Measurements from ENCODE around the gene CDKN2D. TPM values are rescaled to one million over a fixed set of nuclear protein-coding genes. Genes with fewer than 3 reads are reported as not detected.

Gene CDKN2D
- total RNA-seq, 1 experiment from 2014 or later = 3.3 TPM

DNA sequence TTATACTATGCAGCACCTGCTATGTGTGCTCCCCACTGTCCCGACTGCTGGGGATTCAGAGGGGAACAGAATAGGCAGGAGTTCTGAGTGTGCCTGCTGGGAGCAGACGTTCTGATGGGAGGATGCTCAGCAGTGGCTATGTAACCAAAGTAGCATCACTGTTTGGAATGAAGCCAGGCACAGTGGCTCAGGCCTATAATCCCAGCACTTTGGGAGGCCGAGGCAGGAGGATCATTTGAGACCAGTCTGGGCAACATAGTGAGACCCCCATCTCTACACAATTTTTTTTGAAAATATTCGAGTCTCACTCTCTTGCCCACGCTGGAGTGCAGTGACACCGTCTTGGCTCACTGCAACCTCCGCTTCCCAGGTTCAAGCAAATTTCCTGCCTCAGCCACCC lies 19.0 kb downstream of the CDKN2D start (continued):
- TF ChIP-seq ZNF281 (CRISPR knock-in tag; IDR thresholded peaks at IDR 0.05) (no peak), ARID4B (CRISPR knock-in tag; IDR thresholded peaks at IDR 0.05; ENCODE audit: borderline replicate concordance) (no peak), NFYB (CRISPR knock-in tag; conservative IDR thresholded peaks at IDR 0.05; ENCODE audit: low read depth) (no peak), USF1 (CRISPR knock-in tag; IDR thresholded peaks at IDR 0.05) (no peak), RORB (CRISPR knock-in tag; IDR thresholded peaks at IDR 0.05) (no peak), FOXK1 (CRISPR knock-in tag; IDR thresholded peaks at IDR 0.05) (no peak)
- TF ChIP-seq, protein P1, sequence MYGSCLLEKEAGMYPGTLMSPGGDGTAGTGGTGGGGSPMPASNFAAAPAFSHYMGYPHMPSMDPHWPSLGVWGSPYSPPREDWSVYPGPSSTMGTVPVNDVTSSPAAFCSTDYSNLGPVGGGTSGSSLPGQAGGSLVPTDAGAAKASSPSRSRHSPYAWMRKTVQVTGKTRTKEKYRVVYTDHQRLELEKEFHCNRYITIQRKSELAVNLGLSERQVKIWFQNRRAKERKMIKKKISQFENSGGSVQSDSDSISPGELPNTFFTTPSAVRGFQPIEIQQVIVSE (CRISPR knock-in tag; IDR thresholded peaks at IDR 0.05; ENCODE audit: borderline replicate concordance) = no peak
- TF ChIP-seq, protein P2, sequence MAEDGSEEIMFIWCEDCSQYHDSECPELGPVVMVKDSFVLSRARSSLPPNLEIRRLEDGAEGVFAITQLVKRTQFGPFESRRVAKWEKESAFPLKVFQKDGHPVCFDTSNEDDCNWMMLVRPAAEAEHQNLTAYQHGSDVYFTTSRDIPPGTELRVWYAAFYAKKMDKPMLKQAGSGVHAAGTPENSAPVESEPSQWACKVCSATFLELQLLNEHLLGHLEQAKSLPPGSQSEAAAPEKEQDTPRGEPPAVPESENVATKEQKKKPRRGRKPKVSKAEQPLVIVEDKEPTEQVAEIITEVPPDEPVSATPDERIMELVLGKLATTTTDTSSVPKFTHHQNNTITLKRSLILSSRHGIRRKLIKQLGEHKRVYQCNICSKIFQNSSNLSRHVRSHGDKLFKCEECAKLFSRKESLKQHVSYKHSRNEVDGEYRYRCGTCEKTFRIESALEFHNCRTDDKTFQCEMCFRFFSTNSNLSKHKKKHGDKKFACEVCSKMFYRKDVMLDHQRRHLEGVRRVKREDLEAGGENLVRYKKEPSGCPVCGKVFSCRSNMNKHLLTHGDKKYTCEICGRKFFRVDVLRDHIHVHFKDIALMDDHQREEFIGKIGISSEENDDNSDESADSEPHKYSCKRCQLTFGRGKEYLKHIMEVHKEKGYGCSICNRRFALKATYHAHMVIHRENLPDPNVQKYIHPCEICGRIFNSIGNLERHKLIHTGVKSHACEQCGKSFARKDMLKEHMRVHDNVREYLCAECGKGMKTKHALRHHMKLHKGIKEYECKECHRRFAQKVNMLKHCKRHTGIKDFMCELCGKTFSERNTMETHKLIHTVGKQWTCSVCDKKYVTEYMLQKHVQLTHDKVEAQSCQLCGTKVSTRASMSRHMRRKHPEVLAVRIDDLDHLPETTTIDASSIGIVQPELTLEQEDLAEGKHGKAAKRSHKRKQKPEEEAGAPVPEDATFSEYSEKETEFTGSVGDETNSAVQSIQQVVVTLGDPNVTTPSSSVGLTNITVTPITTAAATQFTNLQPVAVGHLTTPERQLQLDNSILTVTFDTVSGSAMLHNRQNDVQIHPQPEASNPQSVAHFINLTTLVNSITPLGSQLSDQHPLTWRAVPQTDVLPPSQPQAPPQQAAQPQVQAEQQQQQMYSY (CRISPR knock-in tag; IDR thresholded peaks at IDR 0.05) = no peak
- TF ChIP-seq, protein P3, sequence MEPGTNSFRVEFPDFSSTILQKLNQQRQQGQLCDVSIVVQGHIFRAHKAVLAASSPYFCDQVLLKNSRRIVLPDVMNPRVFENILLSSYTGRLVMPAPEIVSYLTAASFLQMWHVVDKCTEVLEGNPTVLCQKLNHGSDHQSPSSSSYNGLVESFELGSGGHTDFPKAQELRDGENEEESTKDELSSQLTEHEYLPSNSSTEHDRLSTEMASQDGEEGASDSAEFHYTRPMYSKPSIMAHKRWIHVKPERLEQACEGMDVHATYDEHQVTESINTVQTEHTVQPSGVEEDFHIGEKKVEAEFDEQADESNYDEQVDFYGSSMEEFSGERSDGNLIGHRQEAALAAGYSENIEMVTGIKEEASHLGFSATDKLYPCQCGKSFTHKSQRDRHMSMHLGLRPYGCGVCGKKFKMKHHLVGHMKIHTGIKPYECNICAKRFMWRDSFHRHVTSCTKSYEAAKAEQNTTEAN (CRISPR knock-in tag; IDR thresholded peaks at IDR 0.05) = no peak

GRCh38 chr19:10548746-10549276 lies 20.0 kb downstream of the CDKN2D start:
- Mint-ChIP-seq H3K36me3 (peaks cover 49% of the 10 kb centered on the region), H3K9me3 (no peaks in the 10 kb centered on the region), H3K4me1 (0 out of 2 replicates have a peak, but pooled peaks cover 2% of the 10 kb centered on the region), H3K4me3 (no peak overlapping the region), H3K27me3 (ENCODE audit: low read depth) (no peaks in the 10 kb centered on the region), H3K27ac (no peak overlapping the region)
- ATAC-seq = no peak
- POLR2A ChIA-PET = no interaction called here
- DNase-seq (ENCODE audit: low spot score) = no peak
- CTCF ChIA-PET = no interaction called here
- TF ChIP-seq ZNF232 (CRISPR knock-in tag; IDR thresholded peaks at IDR 0.05) = no peak
- no peak for TF ChIP-seq EMX1 (CRISPR knock-in tag; IDR thresholded peaks at IDR 0.05)
- no peak for TF ChIP-seq ERG (CRISPR knock-in tag; IDR thresholded peaks at IDR 0.05)
- TF ChIP-seq, protein P4, sequence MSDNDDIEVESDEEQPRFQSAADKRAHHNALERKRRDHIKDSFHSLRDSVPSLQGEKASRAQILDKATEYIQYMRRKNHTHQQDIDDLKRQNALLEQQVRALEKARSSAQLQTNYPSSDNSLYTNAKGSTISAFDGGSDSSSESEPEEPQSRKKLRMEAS (CRISPR knock-in tag; IDR thresholded peaks at IDR 0.05) = no peak
- TF ChIP-seq HMGA2 (CRISPR knock-in tag; IDR thresholded peaks at IDR 0.05) = no peak
- TF ChIP-seq, protein P5, sequence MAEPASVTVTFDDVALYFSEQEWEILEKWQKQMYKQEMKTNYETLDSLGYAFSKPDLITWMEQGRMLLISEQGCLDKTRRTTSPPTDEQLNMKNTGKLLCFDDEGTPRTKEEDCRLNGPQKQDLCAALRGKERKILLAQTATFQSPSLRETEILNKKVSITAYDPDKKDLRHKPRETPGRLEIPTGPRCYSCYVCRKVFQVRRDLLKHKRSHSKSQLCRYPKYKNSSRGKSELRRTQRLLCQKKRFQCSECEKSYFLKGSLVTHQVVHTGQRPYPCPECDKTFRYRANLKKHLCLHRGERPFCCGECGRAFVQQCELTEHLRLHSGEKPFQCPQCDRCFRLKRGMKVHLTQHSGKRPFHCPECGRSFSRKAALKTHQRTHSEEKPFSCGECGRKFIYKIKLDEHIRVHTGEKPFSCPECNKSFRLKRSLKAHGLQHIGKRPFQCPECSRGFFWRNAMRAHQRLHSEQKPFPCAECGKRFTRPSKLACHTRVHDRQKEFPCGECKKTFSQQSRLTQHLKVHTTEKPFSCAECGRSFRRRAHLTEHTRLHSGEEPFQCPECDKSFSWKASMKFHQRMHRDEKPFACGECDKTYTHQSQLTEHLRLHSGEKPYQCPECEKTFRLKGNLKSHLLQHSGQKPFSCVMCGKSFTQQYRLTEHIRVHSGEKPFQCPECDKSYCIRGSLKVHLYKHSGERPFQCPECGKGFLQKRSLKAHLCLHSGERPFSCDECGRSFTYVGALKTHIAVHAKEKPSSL (CRISPR knock-in tag; conservative IDR thresholded peaks at IDR 0.05) = no peak

Data from WTC11 (cell line).